ENCODE results near the gene TFCP2L1.

The TFCP2L1 gene

GRCh38 chr2:121237336-121237979, 47.5 kb downstream of the TFCP2L1 start:
- ChIA-PET CTCF (no interaction called here), POLR2A (no interaction called here)
- DNase-seq (ENCODE audit: extremely low spot score): no peak
- TF ChIP-seq ARNT (IDR thresholded peaks at IDR 0.05) (no peak), L3MBTL2 (conservative IDR thresholded peaks at IDR 0.05) (no peak), ZNF384 (IDR thresholded peaks at IDR 0.05) (no peak), LEF1 (IDR thresholded peaks at IDR 0.05; ENCODE audit: borderline replicate concordance) (no peak), SUZ12 (IDR thresholded peaks at IDR 0.05) (no peak), TARDBP (IDR thresholded peaks at IDR 0.05) (no peak), SP1 (IDR thresholded peaks at IDR 0.05) (no peak), BHLHE40 (IDR thresholded peaks at IDR 0.05; ENCODE audit: borderline replicate concordance) (no peak), FOXA1 (IDR thresholded peaks at IDR 0.05) (no peak), CTBP1 (IDR thresholded peaks at IDR 0.05; ENCODE audit: borderline replicate concordance) (no peak), ELF4 (IDR thresholded peaks at IDR 0.05) (no peak), FOXK2 (IDR thresholded peaks at IDR 0.05) (no peak), FOXM1 (IDR thresholded peaks at IDR 0.05; ENCODE audit: borderline replicate concordance) (no peak), NFRKB (IDR thresholded peaks at IDR 0.05) (no peak), HDGF (IDR thresholded peaks at IDR 0.05; ENCODE audit: borderline replicate concordance) (no peak)
- TF ChIP-seq, protein P1, sequence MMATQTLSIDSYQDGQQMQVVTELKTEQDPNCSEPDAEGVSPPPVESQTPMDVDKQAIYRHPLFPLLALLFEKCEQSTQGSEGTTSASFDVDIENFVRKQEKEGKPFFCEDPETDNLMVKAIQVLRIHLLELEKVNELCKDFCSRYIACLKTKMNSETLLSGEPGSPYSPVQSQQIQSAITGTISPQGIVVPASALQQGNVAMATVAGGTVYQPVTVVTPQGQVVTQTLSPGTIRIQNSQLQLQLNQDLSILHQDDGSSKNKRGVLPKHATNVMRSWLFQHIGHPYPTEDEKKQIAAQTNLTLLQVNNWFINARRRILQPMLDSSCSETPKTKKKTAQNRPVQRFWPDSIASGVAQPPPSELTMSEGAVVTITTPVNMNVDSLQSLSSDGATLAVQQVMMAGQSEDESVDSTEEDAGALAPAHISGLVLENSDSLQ (IDR thresholded peaks at IDR 0.05): no peak

DNA sequence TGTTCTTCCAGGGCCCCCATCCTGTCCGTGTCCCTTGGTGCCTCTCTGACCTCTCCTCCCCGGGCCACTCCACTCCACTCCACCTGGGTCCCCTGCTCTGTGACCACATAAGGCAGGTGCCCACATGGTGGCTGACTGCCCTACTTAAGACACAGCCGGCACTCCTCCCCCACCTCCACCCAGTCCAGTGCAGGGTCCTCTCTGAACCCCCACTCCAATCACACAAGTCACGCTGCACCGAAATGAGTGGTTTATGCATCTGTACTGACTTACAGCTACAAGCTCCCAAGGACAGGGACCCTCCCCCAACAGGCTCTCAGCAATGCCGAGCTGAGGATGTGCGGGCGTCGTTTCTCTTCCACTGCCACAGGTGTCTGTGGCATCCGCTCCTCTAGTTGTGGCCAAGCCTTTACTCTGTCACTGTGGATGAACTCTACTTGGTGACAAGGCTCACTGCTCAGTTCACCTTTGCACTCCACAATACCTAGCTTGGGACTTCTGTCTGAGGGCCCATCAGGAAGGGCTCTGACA, 48.3 kb downstream of the TFCP2L1 start:
- no peak for DNase-seq (ENCODE audit: extremely low spot score)
- POLR2A ChIA-PET: no interaction called here
- CTCF ChIA-PET: no interaction called here
- no peak for TF ChIP-seq NFRKB (IDR thresholded peaks at IDR 0.05)
- TF ChIP-seq SUZ12 (IDR thresholded peaks at IDR 0.05): no peak
- TF ChIP-seq, protein P1 (IDR thresholded peaks at IDR 0.05): no peak
- TF ChIP-seq L3MBTL2 (conservative IDR thresholded peaks at IDR 0.05): no peak
- TF ChIP-seq LEF1 (IDR thresholded peaks at IDR 0.05; ENCODE audit: borderline replicate concordance): no peak
- no peak for TF ChIP-seq CTBP1 (IDR thresholded peaks at IDR 0.05; ENCODE audit: borderline replicate concordance)
- no peak for TF ChIP-seq BHLHE40 (IDR thresholded peaks at IDR 0.05; ENCODE audit: borderline replicate concordance)

- ChIA-PET POLR2A (no interaction called here), CTCF (no interaction called here)
- no peak for DNase-seq (ENCODE audit: extremely low spot score)
- no peak for TF ChIP-seq ELF4 (IDR thresholded peaks at IDR 0.05)
- no peak for TF ChIP-seq FOXM1 (IDR thresholded peaks at IDR 0.05; ENCODE audit: borderline replicate concordance)
- TF ChIP-seq HDGF (IDR thresholded peaks at IDR 0.05; ENCODE audit: borderline replicate concordance): no peak
- TF ChIP-seq SUZ12 (IDR thresholded peaks at IDR 0.05): no peak
- TF ChIP-seq ZNF384 (IDR thresholded peaks at IDR 0.05): no peak
- TF ChIP-seq LEF1 (IDR thresholded peaks at IDR 0.05; ENCODE audit: borderline replicate concordance): no peak
- no peak for TF ChIP-seq L3MBTL2 (conservative IDR thresholded peaks at IDR 0.05)
- TF ChIP-seq FOXK2 (IDR thresholded peaks at IDR 0.05): no peak
- no peak for TF ChIP-seq SP1 (IDR thresholded peaks at IDR 0.05)
- TF ChIP-seq TARDBP (IDR thresholded peaks at IDR 0.05): no peak
- no peak for TF ChIP-seq ARNT (IDR thresholded peaks at IDR 0.05)
- TF ChIP-seq FOXA1 (IDR thresholded peaks at IDR 0.05): no peak
- TF ChIP-seq NFRKB (IDR thresholded peaks at IDR 0.05): no peak
- TF ChIP-seq CTBP1 (IDR thresholded peaks at IDR 0.05; ENCODE audit: borderline replicate concordance): no peak
- TF ChIP-seq, protein P1 (IDR thresholded peaks at IDR 0.05): no peak
- no peak for TF ChIP-seq BHLHE40 (IDR thresholded peaks at IDR 0.05; ENCODE audit: borderline replicate concordance)
Measured at GRCh38 chr2:121236101-121236640, 48.8 kb downstream of the TFCP2L1 start.

DNA sequence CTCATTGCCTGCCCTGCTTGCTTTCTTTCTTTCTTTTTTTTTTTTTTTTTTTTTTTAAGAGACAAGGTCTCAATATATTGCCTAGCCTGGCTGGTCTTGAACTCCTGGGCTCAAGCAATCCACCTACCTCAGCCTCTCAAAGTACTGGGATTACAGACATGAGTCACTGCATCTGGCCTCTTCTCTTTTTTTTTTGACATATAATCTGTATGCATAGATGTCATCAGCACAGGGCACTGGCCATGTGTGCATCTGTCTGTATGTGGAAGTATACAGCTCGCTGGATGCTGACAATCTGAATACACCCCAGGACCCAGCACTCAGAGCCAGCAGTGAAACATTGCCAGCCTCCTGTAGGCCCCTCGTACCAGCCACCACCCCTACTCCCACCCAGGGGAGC, 49.5 kb downstream of the TFCP2L1 start:
- TF ChIP-seq FOXA1 (IDR thresholded peaks at IDR 0.05) (no peak), FOXK2 (IDR thresholded peaks at IDR 0.05) (no peak), ELF4 (IDR thresholded peaks at IDR 0.05) (no peak), BHLHE40 (IDR thresholded peaks at IDR 0.05; ENCODE audit: borderline replicate concordance) (no peak), SP1 (IDR thresholded peaks at IDR 0.05) (no peak), HDGF (IDR thresholded peaks at IDR 0.05; ENCODE audit: borderline replicate concordance) (no peak), CTBP1 (IDR thresholded peaks at IDR 0.05; ENCODE audit: borderline replicate concordance) (no peak), TARDBP (IDR thresholded peaks at IDR 0.05) (no peak), FOXM1 (IDR thresholded peaks at IDR 0.05; ENCODE audit: borderline replicate concordance) (no peak), SUZ12 (IDR thresholded peaks at IDR 0.05) (no peak), LEF1 (IDR thresholded peaks at IDR 0.05; ENCODE audit: borderline replicate concordance) (no peak), ARNT (IDR thresholded peaks at IDR 0.05) (no peak), NFRKB (IDR thresholded peaks at IDR 0.05) (no peak), ZNF384 (IDR thresholded peaks at IDR 0.05) (no peak), L3MBTL2 (conservative IDR thresholded peaks at IDR 0.05) (no peak)
- TF ChIP-seq, protein P1 (IDR thresholded peaks at IDR 0.05): no peak
- POLR2A ChIA-PET: no interaction called here
- DNase-seq (ENCODE audit: extremely low spot score): no peak
- CTCF ChIA-PET: no interaction called here

DNA sequence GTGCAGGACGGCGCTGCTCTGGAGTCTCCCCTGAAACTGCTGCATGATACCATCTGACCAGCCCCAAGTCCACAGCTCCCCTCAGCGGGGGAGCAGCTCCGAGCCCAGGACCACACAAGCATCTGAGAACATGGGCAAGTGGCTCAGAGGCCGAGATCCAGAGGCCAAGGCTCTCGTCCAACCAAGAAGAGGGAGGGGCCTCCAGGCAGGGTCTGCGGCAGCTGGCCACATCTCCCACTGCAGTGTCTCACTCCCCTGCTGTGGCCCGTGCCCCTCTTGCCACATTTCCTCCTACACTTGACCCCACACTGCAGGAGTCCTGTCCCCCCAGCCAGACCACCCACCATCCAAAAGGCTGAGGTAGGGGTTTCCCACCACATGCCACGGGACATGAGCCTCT, 50.2 kb downstream of the TFCP2L1 start:
- TF ChIP-seq TARDBP (IDR thresholded peaks at IDR 0.05) (no peak), NFRKB (IDR thresholded peaks at IDR 0.05) (no peak), HDGF (IDR thresholded peaks at IDR 0.05; ENCODE audit: borderline replicate concordance) (no peak), ARNT (IDR thresholded peaks at IDR 0.05) (no peak)
- CTCF ChIA-PET: interaction anchor here (0.7 kb wide), 1 partner anchor 22 kb away, joined by 3 read pairs; no protein-coding TSS in a partner anchor
- no peak for DNase-seq (ENCODE audit: extremely low spot score)
- POLR2A ChIA-PET: no interaction called here
